ENCODE measurements around the gene PGBD2.

Gene PGBD2

GRCh38 chr1:248901578-248901977 is 4.5 kb upstream of the PGBD2 start:
- TF ChIP-seq, protein P1, sequence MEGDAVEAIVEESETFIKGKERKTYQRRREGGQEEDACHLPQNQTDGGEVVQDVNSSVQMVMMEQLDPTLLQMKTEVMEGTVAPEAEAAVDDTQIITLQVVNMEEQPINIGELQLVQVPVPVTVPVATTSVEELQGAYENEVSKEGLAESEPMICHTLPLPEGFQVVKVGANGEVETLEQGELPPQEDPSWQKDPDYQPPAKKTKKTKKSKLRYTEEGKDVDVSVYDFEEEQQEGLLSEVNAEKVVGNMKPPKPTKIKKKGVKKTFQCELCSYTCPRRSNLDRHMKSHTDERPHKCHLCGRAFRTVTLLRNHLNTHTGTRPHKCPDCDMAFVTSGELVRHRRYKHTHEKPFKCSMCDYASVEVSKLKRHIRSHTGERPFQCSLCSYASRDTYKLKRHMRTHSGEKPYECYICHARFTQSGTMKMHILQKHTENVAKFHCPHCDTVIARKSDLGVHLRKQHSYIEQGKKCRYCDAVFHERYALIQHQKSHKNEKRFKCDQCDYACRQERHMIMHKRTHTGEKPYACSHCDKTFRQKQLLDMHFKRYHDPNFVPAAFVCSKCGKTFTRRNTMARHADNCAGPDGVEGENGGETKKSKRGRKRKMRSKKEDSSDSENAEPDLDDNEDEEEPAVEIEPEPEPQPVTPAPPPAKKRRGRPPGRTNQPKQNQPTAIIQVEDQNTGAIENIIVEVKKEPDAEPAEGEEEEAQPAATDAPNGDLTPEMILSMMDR (IDR thresholded peaks at IDR 0.05; ENCODE audit: low read depth, low read length, missing control alignments): no peak
- no peak for DNase-seq (ENCODE audit: extremely low read depth, low read depth)
- no peak overlapping the region for H3K4me3 ChIP-seq (replicated peaks; ENCODE audit: low read depth, low read length)

GRCh38 chr1:248904437-248905216 is 1.4 kb upstream of the PGBD2 start:
- DNase-seq (ENCODE audit: extremely low read depth, low read depth): no peak
- TF ChIP-seq, protein P1 (IDR thresholded peaks at IDR 0.05; ENCODE audit: low read depth, low read length, missing control alignments): no peak
- H3K4me3 ChIP-seq (replicated peaks; ENCODE audit: low read depth, low read length): no peak overlapping the region

GRCh38 chr1:248905662-248906008 is 400 bp upstream of the PGBD2 start:
- DNase-seq (ENCODE audit: extremely low read depth, low read depth): no peak
- TF ChIP-seq, protein P1 (IDR thresholded peaks at IDR 0.05; ENCODE audit: low read depth, low read length, missing control alignments): no peak
- peak overlapping the region; percentile 53 for H3K4me3 ChIP-seq (replicated peaks; ENCODE audit: low read depth, low read length)

DNA sequence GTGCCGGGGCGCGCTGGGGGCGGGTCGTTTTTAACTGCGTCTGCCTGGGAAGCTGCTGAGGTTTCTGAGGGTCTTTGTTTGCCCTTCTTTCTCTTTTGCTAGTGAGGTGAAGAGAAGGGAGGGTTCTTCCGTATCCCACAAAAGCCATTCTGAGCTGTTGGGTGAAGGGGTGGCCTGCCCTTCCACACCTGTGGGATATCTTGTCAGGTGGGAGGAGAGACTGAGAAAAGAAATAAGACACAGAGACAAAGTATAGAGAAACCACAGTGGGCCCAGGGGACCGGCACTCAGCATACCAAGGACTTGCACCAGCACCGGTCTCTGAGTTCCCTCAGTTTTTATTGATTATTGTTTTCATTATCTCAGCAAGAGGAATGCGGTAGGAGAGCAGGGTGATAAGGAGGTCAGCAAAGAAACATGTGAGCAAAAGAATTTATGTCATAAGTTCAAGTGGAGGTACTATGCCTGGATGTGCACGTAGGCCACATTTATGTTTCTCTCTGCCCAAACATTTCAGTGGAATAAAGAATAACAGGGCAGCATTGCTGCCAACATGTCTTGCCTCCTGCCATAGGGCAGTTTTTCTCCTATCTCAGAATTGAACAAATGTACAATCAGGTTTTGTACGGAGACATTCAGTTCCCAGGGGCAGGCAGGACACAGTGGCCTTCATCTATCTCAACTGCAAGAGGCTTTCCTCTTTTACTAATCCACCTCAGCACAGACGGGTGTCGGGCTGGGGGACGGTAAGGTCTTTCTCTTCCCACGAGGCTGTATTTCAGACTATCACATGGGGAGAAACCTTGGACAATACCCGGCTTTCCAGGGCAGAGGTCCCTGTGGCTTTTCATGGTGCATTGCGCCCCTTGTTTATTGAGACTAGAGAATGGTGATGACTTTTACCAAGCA is 972 bp downstream of the PGBD2 start:
- TF ChIP-seq, protein P1 (IDR thresholded peaks at IDR 0.05; ENCODE audit: low read depth, low read length, missing control alignments): no peak
- no peak for DNase-seq (ENCODE audit: extremely low read depth, low read depth)
- H3K4me3 ChIP-seq (replicated peaks; ENCODE audit: low read depth, low read length): peak overlapping the region; percentile 53

- no peak overlapping the region for H3K4me3 ChIP-seq (replicated peaks; ENCODE audit: low read depth, low read length)
- no peak for DNase-seq (ENCODE audit: extremely low read depth, low read depth)
- TF ChIP-seq, protein P1 (IDR thresholded peaks at IDR 0.05; ENCODE audit: low read depth, low read length, missing control alignments): no peak
Measured at GRCh38 chr1:248910761-248911160, 4.7 kb downstream of the PGBD2 start.

GRCh38 chr1:248913933-248914332 is 7.9 kb downstream of the PGBD2 start:
- TF ChIP-seq, protein P1 (IDR thresholded peaks at IDR 0.05; ENCODE audit: low read depth, low read length, missing control alignments): no peak
- no peak for DNase-seq (ENCODE audit: extremely low read depth, low read depth)
- no peak overlapping the region for H3K4me3 ChIP-seq (replicated peaks; ENCODE audit: low read depth, low read length)

Data from HFF-Myc (cell line).